NCI-H1105 (cell line): Measurements from ENCODE around the gene KIF7.
"Not testable (repeated sequence)": the region's sequence is repeated elsewhere in the genome, so short reads cannot be mapped to it uniquely, and the experiment has no call there.

Experiments used
- DNase-seq: peaks from one replicate; lab custom pipeline; 2025; lab: John Stamatoyannopoulos, UW

The KIF7 gene

GRCh38 chr15:89623165-89623564 is 32.1 kb downstream of the KIF7 start:
- DNase-seq: no peak

GRCh38 chr15:89621547-89621946 is 33.7 kb downstream of the KIF7 start:
- no peak for DNase-seq

DNA sequence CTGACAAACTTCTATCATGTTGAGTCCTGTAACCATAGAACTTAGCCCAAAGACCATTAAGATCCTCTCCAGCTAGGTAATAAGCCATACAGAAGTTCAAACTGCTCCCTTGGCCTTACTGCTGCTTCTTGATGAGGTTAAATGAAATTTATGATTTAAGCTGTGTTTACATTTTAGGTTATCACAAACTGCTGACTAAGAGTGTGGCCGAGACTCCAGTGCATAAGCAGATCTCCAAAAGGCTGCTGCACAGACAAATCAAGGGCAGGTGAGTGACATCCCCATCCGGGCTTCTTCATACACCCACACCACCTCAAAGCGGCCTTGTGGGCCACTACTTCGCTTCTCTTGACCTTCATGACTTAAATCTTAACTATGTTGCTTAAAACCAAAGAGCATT is 39.0 kb downstream of the KIF7 start:
- DNase-seq: no peak

- DNase-seq: no peak
Measured at GRCh38 chr15:89615135-89615534, 40.1 kb downstream of the KIF7 start.

DNA sequence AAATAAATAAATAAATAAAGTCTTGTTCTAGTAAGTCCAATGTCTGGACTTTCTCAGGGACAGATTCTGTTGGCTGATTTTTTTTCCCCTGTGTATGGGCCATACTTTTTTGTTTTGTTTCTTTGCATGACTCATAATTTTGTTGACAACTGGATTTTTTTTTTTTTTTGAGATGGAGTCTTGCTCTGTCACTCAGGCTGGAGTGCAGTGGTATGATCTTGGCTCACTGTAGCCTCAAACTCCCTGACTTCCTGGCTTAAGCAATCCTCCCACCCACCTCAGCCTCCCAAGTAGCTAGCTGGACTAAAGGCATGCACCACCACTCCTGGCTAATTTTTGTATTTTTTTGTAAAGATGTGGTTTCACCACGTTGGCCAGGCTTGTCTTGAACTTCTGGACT is 41.1 kb downstream of the KIF7 start:
- no peak for DNase-seq

GRCh38 chr15:89613031-89613430 is 42.2 kb downstream of the KIF7 start:
- no peak for DNase-seq

- no peak for DNase-seq
Measured at GRCh38 chr15:89611317-89611716, 44.0 kb downstream of the KIF7 start.

GRCh38 chr15:89599021-89599420 is 56.2 kb downstream of the KIF7 start:
- DNase-seq: no peak

DNA sequence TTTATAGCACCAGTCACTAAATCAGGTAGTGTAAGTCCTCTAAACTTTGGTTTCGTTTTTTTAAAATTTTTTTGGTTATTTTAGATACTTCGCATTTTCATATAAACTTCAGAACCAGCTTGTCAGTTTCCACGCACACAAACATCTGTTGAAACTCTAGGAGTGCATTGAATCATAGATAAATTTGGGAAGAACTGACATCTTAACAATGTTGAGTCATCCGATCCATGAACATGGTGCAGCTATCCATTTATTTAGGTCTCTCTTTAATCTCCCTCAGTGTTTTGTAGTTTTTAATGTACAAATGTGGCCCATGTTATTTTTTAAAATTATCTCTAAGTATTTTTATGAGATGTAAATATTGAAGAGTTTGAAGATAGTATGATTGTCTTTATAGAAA is 62.2 kb downstream of the KIF7 start:
- no peak for DNase-seq

GRCh38 chr15:89591834-89592233 is 63.4 kb downstream of the KIF7 start:
- DNase-seq: no peak

DNA sequence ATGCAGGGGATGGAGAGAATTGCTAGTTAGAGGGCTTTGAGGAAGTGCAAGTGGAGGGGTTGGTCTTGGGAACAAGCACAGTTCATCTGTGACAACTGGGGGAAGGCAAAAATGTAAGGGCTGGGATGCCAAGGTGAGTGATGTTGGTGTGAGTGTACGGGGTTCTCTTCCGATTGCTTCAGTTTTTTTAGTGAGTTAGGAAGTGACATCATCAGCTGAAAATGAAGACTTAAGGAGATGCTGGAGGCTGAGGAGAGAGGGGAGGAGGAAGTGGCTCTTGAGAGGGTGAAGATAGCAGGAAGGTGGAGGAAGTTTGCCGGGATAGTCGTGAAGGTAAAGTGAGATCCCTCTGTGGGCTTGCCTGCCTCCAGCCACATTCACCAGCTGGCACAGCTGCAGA is 67.3 kb downstream of the KIF7 start:
- no peak for DNase-seq

- no peak for DNase-seq
Measured at GRCh38 chr15:89586651-89587050, 68.6 kb downstream of the KIF7 start.

DNA sequence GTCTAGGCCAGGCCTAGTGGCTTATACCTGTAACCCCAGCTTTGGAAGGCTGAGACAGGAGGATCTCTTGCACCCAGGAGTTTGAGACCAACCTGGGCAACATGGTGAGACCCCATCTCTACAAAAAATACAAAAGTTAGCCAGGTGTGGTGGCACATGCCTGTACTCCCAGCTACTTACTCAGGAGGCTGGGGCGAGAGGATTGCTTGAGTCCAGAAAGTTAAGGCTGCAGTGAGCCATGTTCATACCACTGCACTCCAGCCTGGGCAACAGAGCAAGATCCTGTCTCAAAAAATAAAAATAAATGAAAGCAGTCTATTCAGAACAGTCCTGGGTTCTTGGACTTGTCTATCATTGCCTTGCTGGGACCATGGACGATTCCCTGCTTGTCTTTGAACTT is 74.5 kb downstream of the KIF7 start:
- DNase-seq: not testable (repeated sequence)

- no peak for DNase-seq
Measured at GRCh38 chr15:89578146-89578545, 77.1 kb downstream of the KIF7 start.
